Right lobe of liver (tissue), 4 donors: ENCODE measurements around the gene ZACN.

ENCODE experiments used
- POLR2A ChIP-seq: fragments of 450-650 bp; IDR thresholded peaks from one replicate; pipeline ENCODE4 v1.6.1; 2017; ENCODE audit warnings: antibody characterized with exemption, mild to moderate bottlenecking
- TF ChIP-seq, protein P1 (sequence below), 4 donors: fragments of 200-600 bp in 3 of 4; fragments of 450-650 bp in 1 of 4; IDR thresholded peaks; one replicate each; pipeline versions ENCODE4 v1.5.1 to v1.8.0; 2016 to 2022; ENCODE audit warnings: antibody characterized with exemption in 4 of 4, mild to moderate bottlenecking in 2 of 4
- donor health status: DM: no; HTN: no; CAD: no.
- donor health status: DM: no; HTN: no; CAD: no.
- donor health status: DM: no; HTN: yes; CAD: no.

- no peak for TF ChIP-seq POLR2A
- TF ChIP-seq, protein P1, sequence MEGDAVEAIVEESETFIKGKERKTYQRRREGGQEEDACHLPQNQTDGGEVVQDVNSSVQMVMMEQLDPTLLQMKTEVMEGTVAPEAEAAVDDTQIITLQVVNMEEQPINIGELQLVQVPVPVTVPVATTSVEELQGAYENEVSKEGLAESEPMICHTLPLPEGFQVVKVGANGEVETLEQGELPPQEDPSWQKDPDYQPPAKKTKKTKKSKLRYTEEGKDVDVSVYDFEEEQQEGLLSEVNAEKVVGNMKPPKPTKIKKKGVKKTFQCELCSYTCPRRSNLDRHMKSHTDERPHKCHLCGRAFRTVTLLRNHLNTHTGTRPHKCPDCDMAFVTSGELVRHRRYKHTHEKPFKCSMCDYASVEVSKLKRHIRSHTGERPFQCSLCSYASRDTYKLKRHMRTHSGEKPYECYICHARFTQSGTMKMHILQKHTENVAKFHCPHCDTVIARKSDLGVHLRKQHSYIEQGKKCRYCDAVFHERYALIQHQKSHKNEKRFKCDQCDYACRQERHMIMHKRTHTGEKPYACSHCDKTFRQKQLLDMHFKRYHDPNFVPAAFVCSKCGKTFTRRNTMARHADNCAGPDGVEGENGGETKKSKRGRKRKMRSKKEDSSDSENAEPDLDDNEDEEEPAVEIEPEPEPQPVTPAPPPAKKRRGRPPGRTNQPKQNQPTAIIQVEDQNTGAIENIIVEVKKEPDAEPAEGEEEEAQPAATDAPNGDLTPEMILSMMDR (IDR thresholded peaks at IDR 0.05), result no peak
These were observed 24.9 kb upstream of the ZACN start for GRCh38 chr17:76054112-76054476.
